GM13976 (cell line): ENCODE data around the gene OR9I1.

Source experiments
- DNase-seq: peaks from one replicate; pipeline ENCODE4 v3.0.0; 2012; ENCODE audit warnings: low spot score
- CTCF ChIP-seq: IDR thresholded peaks from 2 replicates; pipeline ENCODE4 v1.5.1; 2012; ENCODE audit warnings: borderline replicate concordance, mild to moderate bottlenecking; ENCODE audit not compliant: insufficient read depth; ENCODE audit errors: extremely low read depth, missing control alignments, control extremely low read depth
- in situ Hi-C: fragments of 300-500 bp; cut with MboI; formaldehyde crosslinking; loops from one replicate; pipeline ENCODE4 v1.12.0; 2022; ENCODE audit warnings: low sequenced_read_pairs, mixed read lengths, inconsistent platforms; ENCODE audit not compliant: unreplicated experiment

Gene OR9I1

GRCh38 chr11:58135171-58135570, 9.8 kb upstream of the OR9I1 start:
- no peak for TF ChIP-seq CTCF
- in situ Hi-C loops: no loop called here
- no peak for DNase-seq

GRCh38 chr11:58134151-58134550, 8.8 kb upstream of the OR9I1 start:
- in situ Hi-C loops: no loop called here
- no peak for DNase-seq
- no peak for TF ChIP-seq CTCF

- no peak for DNase-seq
- in situ Hi-C loops: no loop called here
- TF ChIP-seq CTCF: no peak
These were observed 8.2 kb upstream of the OR9I1 start for GRCh38 chr11:58133309-58134076.

- in situ Hi-C loops: no loop called here
- TF ChIP-seq CTCF: no peak
- DNase-seq: no peak
These were observed 2.0 kb upstream of the OR9I1 start for GRCh38 chr11:58127350-58127749.

GRCh38 chr11:58121096-58121495, 4.2 kb downstream of the OR9I1 start:
- in situ Hi-C loops: no loop called here
- DNase-seq: no peak
- TF ChIP-seq CTCF: no peak

GRCh38 chr11:58097437-58097836, 27.9 kb downstream of the OR9I1 start:
- DNase-seq: no peak
- in situ Hi-C loops: no loop called here
- no peak for TF ChIP-seq CTCF
